WTC11 (cell line): ENCODE measurements around the gene DYSF. TPM values are rescaled to one million over a fixed set of nuclear protein-coding genes. Genes with fewer than 3 reads are reported as not detected.

Experiments used
- ATAC-seq: fragments of 200-7000 bp; cut with Tn5 transposase; 2 replicates; pipeline ENCODE4 v1.10.0; 2021; ENCODE audit warnings: mild to moderate bottlenecking, moderate library complexity
- CTCF ChIA-PET: fragments of 300-600 bp; sonication (Branson Sonifier 250); formaldehyde crosslinking; loops from one replicate; lab custom pipeline; 2021; ENCODE audit warnings: antibody characterized with exemption; lab: Charles Lee
- POLR2A ChIA-PET: fragments of 350-600 bp; sonication (Branson Sonifier 250); formaldehyde crosslinking; loops from one replicate; lab custom pipeline; 2021; ENCODE audit warnings: antibody characterized with exemption; lab: Charles Lee
- DNase-seq: peaks from one replicate; pipeline ENCODE4 v3.0.0; 2021; ENCODE audit warnings: low spot score
- H3K27ac Mint-ChIP-seq: 2 replicates; pipeline ENCODE4 v1.8.0; 2021; ENCODE audit warnings: mixed read lengths
- H3K27me3 Mint-ChIP-seq: 2 replicates; pipeline ENCODE4 v1.8.0; 2021; ENCODE audit warnings: low read depth, mild to moderate bottlenecking, moderate library complexity, mixed read lengths
- H3K36me3 Mint-ChIP-seq: 2 replicates; pipeline ENCODE4 v1.8.0; 2021; ENCODE audit warnings: mixed read lengths
- H3K4me1 Mint-ChIP-seq: 2 replicates; pipeline ENCODE4 v1.8.0; 2022; ENCODE audit warnings: mixed read lengths
- H3K4me3 Mint-ChIP-seq: 2 replicates; pipeline ENCODE4 v1.8.0; 2021; ENCODE audit warnings: mild to moderate bottlenecking, moderate library complexity, mixed read lengths
- H3K9me3 Mint-ChIP-seq: 2 replicates; pipeline ENCODE4 v1.8.0; 2021; ENCODE audit warnings: mixed read lengths
- ESRRA ChIP-seq: sonication (generic); formaldehyde crosslinking; IDR thresholded peaks from 2 replicates; pipeline ENCODE4 v1.8.1; 2022; ENCODE audit warnings: mild to moderate bottlenecking, missing genetic modification reagents, borderline replicate concordance
- GRHL2 ChIP-seq: fragments of 250-450 bp; sonication (Bioruptor Pico); IDR thresholded peaks from 2 replicates; pipeline ENCODE4 v1.8.0; 2022; ENCODE audit warnings: mild to moderate bottlenecking, moderate library complexity; ENCODE audit not compliant: insufficient replicate concordance, severe bottlenecking
- HMGA2 ChIP-seq: fragments of 250-450 bp; sonication (Bioruptor Pico); IDR thresholded peaks from 2 replicates; pipeline ENCODE4 v1.4.0; 2021; ENCODE audit warnings: mild to moderate bottlenecking, moderate library complexity
- MXD4 ChIP-seq: fragments of 250-450 bp; sonication (Bioruptor Pico); IDR thresholded peaks from 2 replicates; pipeline ENCODE4 v1.8.0; 2021; ENCODE audit warnings: mild to moderate bottlenecking, moderate library complexity, borderline replicate concordance
- NFE2L1 ChIP-seq: sonication (generic); formaldehyde crosslinking; IDR thresholded peaks from 2 replicates; pipeline ENCODE4 v1.8.1; 2023; ENCODE audit warnings: missing genetic modification reagents
- OVOL2 ChIP-seq: fragments of 250-450 bp; sonication (Bioruptor Pico); IDR thresholded peaks from 2 replicates; pipeline ENCODE4 v1.9.0; 2021; ENCODE audit warnings: mild to moderate bottlenecking, borderline replicate concordance
- PRRX2 ChIP-seq: fragments of 250-450 bp; sonication (Bioruptor Pico); IDR thresholded peaks from 2 replicates; pipeline ENCODE4 v1.8.0; 2021; ENCODE audit warnings: mild to moderate bottlenecking
- RORB ChIP-seq: fragments of 250-450 bp; sonication (Bioruptor Pico); IDR thresholded peaks from 2 replicates; pipeline ENCODE4 v1.9.0; 2021; ENCODE audit warnings: mild to moderate bottlenecking
- SMAD3 ChIP-seq: sonication (generic); formaldehyde crosslinking; IDR thresholded peaks from 2 replicates; pipeline ENCODE4 v1.8.0; 2022; ENCODE audit warnings: missing genetic modification reagents, mild to moderate bottlenecking, borderline replicate concordance
- TCF7 ChIP-seq: sonication (generic); formaldehyde crosslinking; IDR thresholded peaks from 2 replicates; pipeline ENCODE4 v1.8.0; 2022; ENCODE audit warnings: mild to moderate bottlenecking, low read depth, missing genetic modification reagents, moderate library complexity
- ZNF317 ChIP-seq: sonication (generic); formaldehyde crosslinking; IDR thresholded peaks from 2 replicates; pipeline ENCODE4 v1.8.1; 2023; ENCODE audit warnings: low read depth, mild to moderate bottlenecking, moderate library complexity, missing genetic modification reagents, borderline replicate concordance
- ZNF423 ChIP-seq: fragments of 250-450 bp; sonication (Bioruptor Pico); IDR thresholded peaks from 2 replicates; pipeline ENCODE4 v2.1.2; 2022; ENCODE audit warnings: mild to moderate bottlenecking, moderate library complexity
- total RNA-seq: library from RNA; stranded (reverse); gene quantifications from 3 replicates; pipeline ENCODE4 v1.2.3, GENCODE V29; 2021
- TF ChIP-seq, protein P1 (sequence below): sonication (generic); formaldehyde crosslinking; IDR thresholded peaks from 2 replicates; pipeline ENCODE4 v1.8.1; 2023; ENCODE audit warnings: mild to moderate bottlenecking, missing genetic modification reagents, moderate library complexity
- TF ChIP-seq, protein P2 (sequence below): fragments of 250-450 bp; sonication (Bioruptor Pico); IDR thresholded peaks from 2 replicates; pipeline ENCODE4 v2.1.2; 2022; ENCODE audit warnings: mild to moderate bottlenecking, moderate library complexity
- TF ChIP-seq, protein P3 (sequence below): fragments of 250-450 bp; sonication (Bioruptor Pico); IDR thresholded peaks from 2 replicates; pipeline ENCODE4 v1.9.0; 2021; ENCODE audit warnings: moderate library complexity, mild to moderate bottlenecking, inconsistent platforms, borderline replicate concordance
- TF ChIP-seq, protein P4 (sequence below): fragments of 250-450 bp; sonication (Bioruptor Pico); conservative IDR thresholded peaks from 2 replicates; pipeline ENCODE4 v1.9.0; 2021; ENCODE audit warnings: mild to moderate bottlenecking
- TF ChIP-seq, protein P5 (sequence below): fragments of 200-600 bp; IDR thresholded peaks from 2 replicates; pipeline ENCODE4 v1.8.0; 2022; ENCODE audit warnings: antibody characterized with exemption
- TF ChIP-seq, protein P6 (sequence below): sonication (generic); formaldehyde crosslinking; IDR thresholded peaks from 2 replicates; pipeline ENCODE4 v1.8.1; 2022; ENCODE audit warnings: missing genetic modification reagents, borderline replicate concordance

DYSF gene
- total RNA-seq, 1 experiment from 2014 or later = 14.8 TPM

DNA sequence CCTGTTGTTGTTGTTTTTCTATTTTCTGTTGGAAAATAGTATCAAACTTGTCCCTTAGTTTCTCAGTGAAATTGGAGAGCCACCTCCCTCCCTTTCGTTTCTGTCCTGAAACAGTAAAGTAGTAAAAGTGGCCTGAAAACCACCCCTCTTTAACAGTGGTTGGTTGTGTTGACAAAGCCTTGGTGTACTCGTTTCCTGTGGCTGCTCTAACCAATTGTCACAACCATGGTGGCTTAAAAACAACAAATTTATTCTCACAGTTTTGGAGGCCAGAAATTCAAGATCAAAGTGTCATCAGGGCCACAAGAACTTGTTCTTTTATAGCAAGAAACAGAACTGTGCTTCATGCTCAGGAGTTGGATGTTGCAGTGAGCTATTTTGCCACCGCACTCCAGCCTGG, 4.0 kb upstream of the DYSF start:
- Mint-ChIP-seq H3K36me3 (no peaks in the 10 kb centered on the region), H3K9me3 (peaks cover 4% of the 10 kb centered on the region; the same call in 1 of the 2 replicates), H3K27ac (no peak overlapping the region), H3K4me3 (no peak overlapping the region), H3K4me1 (peaks cover 32% of the 10 kb centered on the region), H3K27me3 (peaks cover 30% of the 10 kb centered on the region)
- ATAC-seq = no peak
- ChIA-PET POLR2A (interaction anchor here (0.5 kb wide), 1 partner anchor 64 kb away, joined by 4 read pairs; no protein-coding TSS in a partner anchor), CTCF (interaction anchor here (10.2 kb wide), 1 partner anchor 16 kb away, joined by 108 read pairs; no protein-coding TSS in a partner anchor)
- no peak for DNase-seq
- TF ChIP-seq, protein P1, sequence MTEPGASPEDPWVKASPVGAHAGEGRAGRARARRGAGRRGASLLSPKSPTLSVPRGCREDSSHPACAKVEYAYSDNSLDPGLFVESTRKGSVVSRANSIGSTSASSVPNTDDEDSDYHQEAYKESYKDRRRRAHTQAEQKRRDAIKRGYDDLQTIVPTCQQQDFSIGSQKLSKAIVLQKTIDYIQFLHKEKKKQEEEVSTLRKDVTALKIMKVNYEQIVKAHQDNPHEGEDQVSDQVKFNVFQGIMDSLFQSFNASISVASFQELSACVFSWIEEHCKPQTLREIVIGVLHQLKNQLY (CRISPR knock-in tag) = no peak
- TF ChIP-seq OVOL2 (CRISPR knock-in tag) = no peak
- TF ChIP-seq GRHL2 (CRISPR knock-in tag) = no peak
- no peak for TF ChIP-seq ZNF423
- TF ChIP-seq ESRRA (CRISPR knock-in tag) = no peak
- TF ChIP-seq TCF7 = no peak
- TF ChIP-seq, protein P2, sequence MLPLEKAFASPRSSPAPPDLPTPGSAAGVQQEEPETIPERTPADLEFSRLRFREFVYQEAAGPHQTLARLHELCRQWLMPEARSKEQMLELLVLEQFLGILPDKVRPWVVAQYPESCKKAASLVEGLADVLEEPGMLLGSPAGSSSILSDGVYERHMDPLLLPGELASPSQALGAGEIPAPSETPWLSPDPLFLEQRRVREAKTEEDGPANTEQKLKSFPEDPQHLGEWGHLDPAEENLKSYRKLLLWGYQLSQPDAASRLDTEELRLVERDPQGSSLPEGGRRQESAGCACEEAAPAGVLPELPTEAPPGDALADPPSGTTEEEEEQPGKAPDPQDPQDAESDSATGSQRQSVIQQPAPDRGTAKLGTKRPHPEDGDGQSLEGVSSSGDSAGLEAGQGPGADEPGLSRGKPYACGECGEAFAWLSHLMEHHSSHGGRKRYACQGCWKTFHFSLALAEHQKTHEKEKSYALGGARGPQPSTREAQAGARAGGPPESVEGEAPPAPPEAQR = no peak

DNA sequence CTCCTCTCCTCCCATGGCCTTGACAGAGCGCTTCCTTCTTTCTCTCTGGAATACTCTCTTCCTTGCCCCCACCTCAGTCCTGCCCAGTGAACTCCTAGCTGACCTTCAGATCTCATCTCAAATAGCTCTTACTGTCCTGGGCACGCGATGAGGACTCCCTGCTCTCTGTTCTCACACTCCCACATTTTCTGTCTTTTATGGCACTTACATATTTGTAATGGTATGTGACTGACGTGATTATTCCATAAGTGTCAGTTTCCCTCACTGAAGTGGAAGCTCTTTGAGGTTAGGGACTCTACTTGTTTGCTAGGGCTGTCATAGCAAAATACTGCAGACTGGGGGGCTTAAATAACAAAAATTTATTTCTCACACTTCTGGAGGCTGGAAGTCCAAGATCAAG, 1.7 kb upstream of the DYSF start:
- DNase-seq (no peak), ATAC-seq (no peak)
- Mint-ChIP-seq H3K4me3 (no peak overlapping the region), H3K27ac (no peak overlapping the region), H3K27me3 (peaks cover 40% of the 10 kb centered on the region), H3K4me1 (peaks cover 56% of the 10 kb centered on the region), H3K9me3 (no peaks in the 10 kb centered on the region), H3K36me3 (no peaks in the 10 kb centered on the region)
- ChIA-PET POLR2A (interaction anchor here (1.0 kb wide), 1 partner anchor 9 kb away, joined by 3 read pairs; no protein-coding TSS in a partner anchor), CTCF (interaction anchor here (1.1 to 10.2 kb wide), 4 partner anchors 13 to 78 kb away, joined by 3 to 108 read pairs (median 6); no protein-coding TSS in a partner anchor)
- TF ChIP-seq ZNF317 (CRISPR knock-in tag) (no peak), MXD4 (CRISPR knock-in tag) (no peak), SMAD3 (no peak), RORB (CRISPR knock-in tag) (no peak), PRRX2 (CRISPR knock-in tag) (no peak), NFE2L1 (CRISPR knock-in tag) (no peak), HMGA2 (CRISPR knock-in tag) (no peak)
- TF ChIP-seq, protein P3, sequence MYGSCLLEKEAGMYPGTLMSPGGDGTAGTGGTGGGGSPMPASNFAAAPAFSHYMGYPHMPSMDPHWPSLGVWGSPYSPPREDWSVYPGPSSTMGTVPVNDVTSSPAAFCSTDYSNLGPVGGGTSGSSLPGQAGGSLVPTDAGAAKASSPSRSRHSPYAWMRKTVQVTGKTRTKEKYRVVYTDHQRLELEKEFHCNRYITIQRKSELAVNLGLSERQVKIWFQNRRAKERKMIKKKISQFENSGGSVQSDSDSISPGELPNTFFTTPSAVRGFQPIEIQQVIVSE (CRISPR knock-in tag) = no peak
- TF ChIP-seq, protein P4, sequence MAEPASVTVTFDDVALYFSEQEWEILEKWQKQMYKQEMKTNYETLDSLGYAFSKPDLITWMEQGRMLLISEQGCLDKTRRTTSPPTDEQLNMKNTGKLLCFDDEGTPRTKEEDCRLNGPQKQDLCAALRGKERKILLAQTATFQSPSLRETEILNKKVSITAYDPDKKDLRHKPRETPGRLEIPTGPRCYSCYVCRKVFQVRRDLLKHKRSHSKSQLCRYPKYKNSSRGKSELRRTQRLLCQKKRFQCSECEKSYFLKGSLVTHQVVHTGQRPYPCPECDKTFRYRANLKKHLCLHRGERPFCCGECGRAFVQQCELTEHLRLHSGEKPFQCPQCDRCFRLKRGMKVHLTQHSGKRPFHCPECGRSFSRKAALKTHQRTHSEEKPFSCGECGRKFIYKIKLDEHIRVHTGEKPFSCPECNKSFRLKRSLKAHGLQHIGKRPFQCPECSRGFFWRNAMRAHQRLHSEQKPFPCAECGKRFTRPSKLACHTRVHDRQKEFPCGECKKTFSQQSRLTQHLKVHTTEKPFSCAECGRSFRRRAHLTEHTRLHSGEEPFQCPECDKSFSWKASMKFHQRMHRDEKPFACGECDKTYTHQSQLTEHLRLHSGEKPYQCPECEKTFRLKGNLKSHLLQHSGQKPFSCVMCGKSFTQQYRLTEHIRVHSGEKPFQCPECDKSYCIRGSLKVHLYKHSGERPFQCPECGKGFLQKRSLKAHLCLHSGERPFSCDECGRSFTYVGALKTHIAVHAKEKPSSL (CRISPR knock-in tag) = no peak
- TF ChIP-seq, protein P5, sequence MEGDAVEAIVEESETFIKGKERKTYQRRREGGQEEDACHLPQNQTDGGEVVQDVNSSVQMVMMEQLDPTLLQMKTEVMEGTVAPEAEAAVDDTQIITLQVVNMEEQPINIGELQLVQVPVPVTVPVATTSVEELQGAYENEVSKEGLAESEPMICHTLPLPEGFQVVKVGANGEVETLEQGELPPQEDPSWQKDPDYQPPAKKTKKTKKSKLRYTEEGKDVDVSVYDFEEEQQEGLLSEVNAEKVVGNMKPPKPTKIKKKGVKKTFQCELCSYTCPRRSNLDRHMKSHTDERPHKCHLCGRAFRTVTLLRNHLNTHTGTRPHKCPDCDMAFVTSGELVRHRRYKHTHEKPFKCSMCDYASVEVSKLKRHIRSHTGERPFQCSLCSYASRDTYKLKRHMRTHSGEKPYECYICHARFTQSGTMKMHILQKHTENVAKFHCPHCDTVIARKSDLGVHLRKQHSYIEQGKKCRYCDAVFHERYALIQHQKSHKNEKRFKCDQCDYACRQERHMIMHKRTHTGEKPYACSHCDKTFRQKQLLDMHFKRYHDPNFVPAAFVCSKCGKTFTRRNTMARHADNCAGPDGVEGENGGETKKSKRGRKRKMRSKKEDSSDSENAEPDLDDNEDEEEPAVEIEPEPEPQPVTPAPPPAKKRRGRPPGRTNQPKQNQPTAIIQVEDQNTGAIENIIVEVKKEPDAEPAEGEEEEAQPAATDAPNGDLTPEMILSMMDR = no peak
- TF ChIP-seq, protein P6, sequence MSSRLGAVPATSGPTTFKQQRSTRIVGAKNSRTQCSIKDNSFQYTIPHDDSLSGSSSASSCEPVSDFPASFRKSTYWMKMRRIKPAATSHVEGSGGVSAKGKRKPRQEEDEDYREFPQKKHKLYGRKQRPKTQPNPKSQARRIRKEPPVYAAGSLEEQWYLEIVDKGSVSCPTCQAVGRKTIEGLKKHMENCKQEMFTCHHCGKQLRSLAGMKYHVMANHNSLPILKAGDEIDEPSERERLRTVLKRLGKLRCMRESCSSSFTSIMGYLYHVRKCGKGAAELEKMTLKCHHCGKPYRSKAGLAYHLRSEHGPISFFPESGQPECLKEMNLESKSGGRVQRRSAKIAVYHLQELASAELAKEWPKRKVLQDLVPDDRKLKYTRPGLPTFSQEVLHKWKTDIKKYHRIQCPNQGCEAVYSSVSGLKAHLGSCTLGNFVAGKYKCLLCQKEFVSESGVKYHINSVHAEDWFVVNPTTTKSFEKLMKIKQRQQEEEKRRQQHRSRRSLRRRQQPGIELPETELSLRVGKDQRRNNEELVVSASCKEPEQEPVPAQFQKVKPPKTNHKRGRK (CRISPR knock-in tag) = no peak
